ENCODE measurements around the gene ABCF2. TPM values are rescaled to one million over a fixed set of nuclear protein-coding genes. Genes with fewer than 3 reads are reported as not detected.

Gene ABCF2
- total and polyA plus RNA-seq, 2 donors (not counting 1 experiment from before 2014, with no cell fraction given) = 16.1 to 30.2 TPM

- Histone ChIP-seq H3K4me3 (ENCODE audit: control extremely low read depth in 1 of 5, extremely low read depth in 1 of 5, insufficient read depth in 1 of 5, low read depth in 2 of 5, low read length in 4 of 5) (no peak overlapping the region), H4K20me1 (ENCODE audit: control insufficient read depth, insufficient read depth, low read length, poor library complexity, severe bottlenecking) (no peaks in the 10 kb centered on the region), H3K27ac (ENCODE audit: low read length in 2 of 2) (no peak overlapping the region), H3K27me3 (replicated peaks in 1 of 4; ENCODE audit: control extremely low read depth in 1 of 4, control insufficient read depth in 3 of 4, insufficient read depth in 4 of 4, low read length in 3 of 4) (peaks cover 0 to 37% (median 5%) of the 10 kb centered on the region in 4 experiments), H3K4me2 (replicated peaks; ENCODE audit: low read depth, low read length, poor library complexity, severe bottlenecking) (no peak overlapping the region), H3K4me1 (ENCODE audit: control insufficient read depth in 2 of 2, insufficient read depth in 2 of 2, low read length in 2 of 2) (peaks cover 4 to 11% of the 10 kb centered on the region in 2 donors), H3K79me2 (ENCODE audit: control insufficient read depth, insufficient read depth, low read length) (no peaks in the 10 kb centered on the region), H2AFZ (ENCODE audit: insufficient read depth, low read depth, low read length, poor library complexity, severe bottlenecking) (no peak overlapping the region), H3K9ac (ENCODE audit: low read length) (no peak overlapping the region), H3K9me3 (ENCODE audit: control extremely low read depth in 1 of 3, control insufficient read depth in 2 of 3, insufficient read depth in 1 of 3, low read length in 2 of 3) (peaks cover 0 to 3% (median 0%) of the 10 kb centered on the region in 3 donors), H3K36me3 (replicated peaks in 1 of 2; ENCODE audit: control extremely low read depth in 1 of 2, control insufficient read depth in 1 of 2, extremely low read depth in 1 of 2, insufficient read depth in 2 of 2, low read length in 1 of 2) (no peaks in the 10 kb centered on the region)
- TF ChIP-seq, protein P1, sequence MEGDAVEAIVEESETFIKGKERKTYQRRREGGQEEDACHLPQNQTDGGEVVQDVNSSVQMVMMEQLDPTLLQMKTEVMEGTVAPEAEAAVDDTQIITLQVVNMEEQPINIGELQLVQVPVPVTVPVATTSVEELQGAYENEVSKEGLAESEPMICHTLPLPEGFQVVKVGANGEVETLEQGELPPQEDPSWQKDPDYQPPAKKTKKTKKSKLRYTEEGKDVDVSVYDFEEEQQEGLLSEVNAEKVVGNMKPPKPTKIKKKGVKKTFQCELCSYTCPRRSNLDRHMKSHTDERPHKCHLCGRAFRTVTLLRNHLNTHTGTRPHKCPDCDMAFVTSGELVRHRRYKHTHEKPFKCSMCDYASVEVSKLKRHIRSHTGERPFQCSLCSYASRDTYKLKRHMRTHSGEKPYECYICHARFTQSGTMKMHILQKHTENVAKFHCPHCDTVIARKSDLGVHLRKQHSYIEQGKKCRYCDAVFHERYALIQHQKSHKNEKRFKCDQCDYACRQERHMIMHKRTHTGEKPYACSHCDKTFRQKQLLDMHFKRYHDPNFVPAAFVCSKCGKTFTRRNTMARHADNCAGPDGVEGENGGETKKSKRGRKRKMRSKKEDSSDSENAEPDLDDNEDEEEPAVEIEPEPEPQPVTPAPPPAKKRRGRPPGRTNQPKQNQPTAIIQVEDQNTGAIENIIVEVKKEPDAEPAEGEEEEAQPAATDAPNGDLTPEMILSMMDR (IDR thresholded peaks at IDR 0.05) = no peak
- TF ChIP-seq EZH2 (IDR thresholded peaks at IDR 0.05; ENCODE audit: borderline replicate concordance, insufficient read depth, low read depth, low read length, poor library complexity, severe bottlenecking) = no peak
- Mint-ChIP-seq H3K9me3 (ENCODE audit: insufficient read depth) (no peaks in the 10 kb centered on the region), H3K4me1 (peaks cover 10% of the 10 kb centered on the region), H3K27ac (no peak overlapping the region), H3K27me3 (peaks cover 45% of the 10 kb centered on the region), H3K4me3 (peak overlapping the region; percentile 57)
- DNase-seq = no peak
- WGBS (ENCODE audit: insufficient coverage) = 92% methylated on average over 17 of the region's 17 CpGs
- intact Hi-C loops (cut with micrococcal nuclease) = no loop called here
- ChIA-PET CTCF (no interaction called here), POLR2A (no interaction called here)
- no peak for ATAC-seq (ENCODE audit: low read depth)
Observed at GRCh38 chr7:151274936-151275812, 48.2 kb upstream of the ABCF2 start.

DNA sequence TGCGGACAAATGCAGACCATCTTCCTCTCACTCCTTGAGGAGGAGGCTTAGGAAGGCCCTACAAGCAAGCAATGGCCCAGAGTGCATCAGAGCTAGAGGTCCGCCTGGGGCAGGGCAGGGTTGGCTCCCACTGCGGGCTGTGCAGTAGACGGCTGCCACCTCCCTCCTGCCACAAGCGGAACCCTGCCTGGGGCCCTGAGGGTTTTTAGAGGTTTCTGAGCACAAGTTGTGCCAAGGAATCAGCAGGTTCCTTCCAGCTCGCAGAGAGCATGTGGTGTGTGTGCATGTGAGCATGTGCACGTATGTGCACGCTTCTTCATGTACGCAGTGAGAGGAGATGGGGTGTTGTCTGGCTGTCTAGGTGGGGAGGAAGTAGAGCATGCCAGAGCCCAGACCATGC is 47.4 kb upstream of the ABCF2 start:
- no peak overlapping the region for H3K4me2 ChIP-seq (replicated peaks; ENCODE audit: low read depth, low read length, poor library complexity, severe bottlenecking)
- DNase-seq (no peak), ATAC-seq (ENCODE audit: low read depth) (no peak)
- H2AFZ ChIP-seq (ENCODE audit: insufficient read depth, low read depth, low read length, poor library complexity, severe bottlenecking) = no peak overlapping the region
- 60% methylated on average over 9 of the region's 9 CpGs for whole genome bisulfite sequencing (ENCODE audit: insufficient coverage)
- TF ChIP-seq, protein P1 (IDR thresholded peaks at IDR 0.05) = no peak
- no peak for TF ChIP-seq EZH2 (IDR thresholded peaks at IDR 0.05; ENCODE audit: borderline replicate concordance, insufficient read depth, low read depth, low read length, poor library complexity, severe bottlenecking)
- Mint-ChIP-seq H3K4me3 (peak overlapping the region; percentile 1), H3K4me1 (peaks cover 10% of the 10 kb centered on the region), H3K27me3 (peaks cover 38% of the 10 kb centered on the region), H3K27ac (no peak overlapping the region), H3K9me3 (ENCODE audit: insufficient read depth) (no peaks in the 10 kb centered on the region)
- intact Hi-C loops (cut with micrococcal nuclease) = no loop called here
- no peak overlapping the region for H3K9ac ChIP-seq (ENCODE audit: low read length)
- POLR2A ChIA-PET = no interaction called here
- H3K27ac ChIP-seq (ENCODE audit: low read length in 2 of 2) = no peak overlapping the region
- no peaks in the 10 kb centered on the region for H3K79me2 ChIP-seq (ENCODE audit: control insufficient read depth, insufficient read depth, low read length)
- peaks cover 0 to 33% (median 5%) of the 10 kb centered on the region in 4 experiments for H3K27me3 ChIP-seq (replicated peaks in 1 of 4; ENCODE audit: control extremely low read depth in 1 of 4, control insufficient read depth in 3 of 4, insufficient read depth in 4 of 4, low read length in 3 of 4)
- H3K36me3 ChIP-seq (replicated peaks in 1 of 2; ENCODE audit: control extremely low read depth in 1 of 2, control insufficient read depth in 1 of 2, extremely low read depth in 1 of 2, insufficient read depth in 2 of 2, low read length in 1 of 2) = no peaks in the 10 kb centered on the region
- H3K9me3 ChIP-seq (ENCODE audit: control extremely low read depth in 1 of 3, control insufficient read depth in 2 of 3, insufficient read depth in 1 of 3, low read length in 2 of 3) = peaks cover 0 to 3% (median 0%) of the 10 kb centered on the region in 3 donors
- no peak overlapping the region for H3K4me3 ChIP-seq (ENCODE audit: control extremely low read depth in 1 of 5, extremely low read depth in 1 of 5, insufficient read depth in 1 of 5, low read depth in 2 of 5, low read length in 4 of 5)
- H4K20me1 ChIP-seq (ENCODE audit: control insufficient read depth, insufficient read depth, low read length, poor library complexity, severe bottlenecking) = no peaks in the 10 kb centered on the region
- CTCF ChIA-PET = no interaction called here
- H3K4me1 ChIP-seq (ENCODE audit: control insufficient read depth in 2 of 2, insufficient read depth in 2 of 2, low read length in 2 of 2) = peaks cover 4 to 11% of the 10 kb centered on the region in 2 donors
